PC-3 (cell line): ENCODE results near the gene CCRL2. TPM values are rescaled to one million over a fixed set of nuclear protein-coding genes. Genes with fewer than 3 reads are reported as not detected.
"Not testable (repeated sequence)": the region's sequence is repeated elsewhere in the genome, so short reads cannot be mapped to it uniquely, and the experiment has no call there.

Experiments used
- ATAC-seq: fragments of 200-7000 bp; cut with Tn5 transposase; 2 replicates; pipeline ENCODE4 v1.9.1; 2020; ENCODE audit warnings: mild to moderate bottlenecking, moderate library complexity
- BruUV-seq: library from RNA; stranded (reverse); fragments of 400-500 nt; replicated peaks from 2 replicates; lab custom pipeline; 2021; lab: Mats Ljungman, UMichigan
- CTCF ChIA-PET: fragments of 300-600 bp; sonication (Branson Sonifier 250); formaldehyde crosslinking; loops from one replicate; lab custom pipeline; 2022; ENCODE audit warnings: antibody characterized with exemption; lab: Charles Lee
- POLR2A ChIA-PET: fragments of 300-600 bp; sonication (Branson Sonifier 250); formaldehyde crosslinking; loops from one replicate; lab custom pipeline; 2022; ENCODE audit warnings: antibody characterized with exemption; ENCODE audit not compliant: unreplicated experiment; lab: Charles Lee
- DNase-seq: peaks from one replicate; pipeline ENCODE4 v3.0.0-alpha.2; 2015
- H2AFZ ChIP-seq: fragments of 300-600 bp; sonication (generic); 2 replicates; pipeline ENCODE4 v1.6.0; 2016; ENCODE audit warnings: antibody characterized with exemption, low read length
- H3F3A ChIP-seq: fragments of 300-600 bp; sonication (generic); one replicate; pipeline ENCODE4 v1.6.0; 2017; ENCODE audit warnings: antibody characterized with exemption, low read length, control low read depth, mild to moderate bottlenecking; ENCODE audit not compliant: unreplicated experiment
- H3K27ac ChIP-seq: fragments of 300-600 bp; sonication (generic); 2 replicates; pipeline ENCODE4 v1.5.1; 2016; ENCODE audit warnings: mild to moderate bottlenecking, low read length
- H3K27me3 ChIP-seq: fragments of 300-600 bp; sonication (generic); 2 replicates; pipeline ENCODE4 v1.6.1; 2016; ENCODE audit warnings: low read length, mixed read lengths
- H3K36me3 ChIP-seq: fragments of 300-600 bp; sonication (generic); 2 replicates; pipeline ENCODE4 v1.6.1; 2016; ENCODE audit warnings: low read depth, mixed run types, low read length, mixed read lengths
- H3K4me1 ChIP-seq: fragments of 300-600 bp; sonication (generic); 2 replicates; pipeline ENCODE4 v1.5.1; 2016; ENCODE audit warnings: low read length; ENCODE audit not compliant: insufficient read depth
- H3K4me2 ChIP-seq: fragments of 300-600 bp; sonication (generic); 2 replicates; pipeline ENCODE4 v1.6.0; 2016; ENCODE audit warnings: low read length
- H3K4me3 ChIP-seq: fragments of 300-600 bp; sonication (generic); 2 replicates; pipeline ENCODE4 v1.5.1; 2016; ENCODE audit warnings: mild to moderate bottlenecking, low read length, mixed read lengths
- H3K79me2 ChIP-seq: fragments of 300-600 bp; sonication (generic); 2 replicates; pipeline ENCODE4 v1.6.1; 2017; ENCODE audit warnings: low read length, mixed read lengths
- H3K9ac ChIP-seq: fragments of 300-600 bp; sonication (generic); 2 replicates; pipeline ENCODE4 v1.6.0; 2016; ENCODE audit warnings: mild to moderate bottlenecking, low read length
- H3K9me2 ChIP-seq: fragments of 300-600 bp; sonication (generic); replicated peaks from 2 replicates; pipeline ENCODE4 v1.6.1; 2016; ENCODE audit warnings: mixed run types, low read length, mixed read lengths
- H3K9me3 ChIP-seq: fragments of 300-600 bp; sonication (generic); 2 replicates; pipeline ENCODE4 v1.6.1; 2016; ENCODE audit warnings: low read length, mixed read lengths
- H4K20me1 ChIP-seq: fragments of 300-600 bp; sonication (generic); 2 replicates; pipeline ENCODE4 v1.6.1; 2016; ENCODE audit warnings: low read length, mixed read lengths
- EZH2 ChIP-seq: fragments of 300-600 bp; sonication (generic); IDR thresholded peaks from one replicate; pipeline ENCODE4 v1.6.1; 2017; ENCODE audit warnings: antibody characterized with exemption, mild to moderate bottlenecking, low read length; ENCODE audit not compliant: unreplicated experiment
- EZH2phosphoT487 ChIP-seq: fragments of 300-600 bp; sonication (generic); IDR thresholded peaks from 2 replicates; pipeline ENCODE4 v1.6.1; 2018; ENCODE audit warnings: mild to moderate bottlenecking, antibody characterized with exemption, low read length, borderline replicate concordance
- intact Hi-C: fragments of 100-400 bp; cut with micrococcal nuclease; formaldehyde crosslinking; loops from 2 replicates; pipeline ENCODE4 v1.9.0; 2023
- total RNA-seq: library from RNA; depleted of rRNA; stranded (reverse); fragments of >200 nt; gene quantifications from 2 replicates; pipeline ENCODE4 v1.2.3, GENCODE V29; 2014
- TF ChIP-seq, protein P1 (sequence below): fragments of 300-600 bp; sonication (generic); conservative IDR thresholded peaks from 2 replicates; pipeline ENCODE4 v1.5.1; 2017; ENCODE audit warnings: antibody characterized with exemption, low read depth, mild to moderate bottlenecking, low read length

Gene CCRL2
- total RNA-seq, 1 experiment from 2014 or later = 5.5 TPM

DNA sequence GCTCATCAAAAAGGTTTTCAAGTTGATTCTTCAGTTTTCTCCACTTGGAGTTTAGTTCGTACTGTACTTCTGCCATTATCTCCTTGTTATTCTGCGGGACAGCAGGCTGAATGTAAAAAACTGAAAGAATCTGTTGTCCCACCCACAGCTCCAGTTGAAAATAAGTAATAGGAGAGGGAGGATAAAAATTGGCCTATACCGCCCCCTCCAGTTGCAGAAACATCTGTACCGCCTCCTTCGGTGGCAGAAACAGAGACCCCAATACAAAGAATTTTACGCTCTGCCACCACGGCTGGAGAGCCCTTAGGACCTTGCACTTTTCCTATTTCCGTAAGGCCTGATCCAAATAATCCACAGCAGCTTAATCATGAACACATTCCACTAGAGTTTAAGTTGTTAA, 20.3 kb downstream of the CCRL2 start:
- H3K36me3 ChIP-seq, BruUV-seq, DNase-seq, H3K4me2 ChIP-seq, POLR2A ChIA-PET, H3K9me3 ChIP-seq, ATAC-seq, H3K79me2 ChIP-seq, H3K27me3 ChIP-seq, H3K9ac ChIP-seq, H3K4me3 ChIP-seq, H2AFZ ChIP-seq, H3K27ac ChIP-seq, H4K20me1 ChIP-seq, H3K9me2 ChIP-seq, H3F3A ChIP-seq: not testable (repeated sequence)
- TF ChIP-seq, protein P1, sequence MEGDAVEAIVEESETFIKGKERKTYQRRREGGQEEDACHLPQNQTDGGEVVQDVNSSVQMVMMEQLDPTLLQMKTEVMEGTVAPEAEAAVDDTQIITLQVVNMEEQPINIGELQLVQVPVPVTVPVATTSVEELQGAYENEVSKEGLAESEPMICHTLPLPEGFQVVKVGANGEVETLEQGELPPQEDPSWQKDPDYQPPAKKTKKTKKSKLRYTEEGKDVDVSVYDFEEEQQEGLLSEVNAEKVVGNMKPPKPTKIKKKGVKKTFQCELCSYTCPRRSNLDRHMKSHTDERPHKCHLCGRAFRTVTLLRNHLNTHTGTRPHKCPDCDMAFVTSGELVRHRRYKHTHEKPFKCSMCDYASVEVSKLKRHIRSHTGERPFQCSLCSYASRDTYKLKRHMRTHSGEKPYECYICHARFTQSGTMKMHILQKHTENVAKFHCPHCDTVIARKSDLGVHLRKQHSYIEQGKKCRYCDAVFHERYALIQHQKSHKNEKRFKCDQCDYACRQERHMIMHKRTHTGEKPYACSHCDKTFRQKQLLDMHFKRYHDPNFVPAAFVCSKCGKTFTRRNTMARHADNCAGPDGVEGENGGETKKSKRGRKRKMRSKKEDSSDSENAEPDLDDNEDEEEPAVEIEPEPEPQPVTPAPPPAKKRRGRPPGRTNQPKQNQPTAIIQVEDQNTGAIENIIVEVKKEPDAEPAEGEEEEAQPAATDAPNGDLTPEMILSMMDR = peak; percentile 30; the same call in 1 of the 2 replicates
- H3K4me1 ChIP-seq = peaks cover 55% of the 10 kb centered on the region
- intact Hi-C loops = loop anchor here (5.0 kb wide), 1 partner anchor 210 kb away; no protein-coding TSS in a partner anchor
- CTCF ChIA-PET = interaction anchor here (0.6 kb wide), 1 partner anchor 49 kb away, joined by 3 read pairs; no protein-coding TSS in a partner anchor

DNA sequence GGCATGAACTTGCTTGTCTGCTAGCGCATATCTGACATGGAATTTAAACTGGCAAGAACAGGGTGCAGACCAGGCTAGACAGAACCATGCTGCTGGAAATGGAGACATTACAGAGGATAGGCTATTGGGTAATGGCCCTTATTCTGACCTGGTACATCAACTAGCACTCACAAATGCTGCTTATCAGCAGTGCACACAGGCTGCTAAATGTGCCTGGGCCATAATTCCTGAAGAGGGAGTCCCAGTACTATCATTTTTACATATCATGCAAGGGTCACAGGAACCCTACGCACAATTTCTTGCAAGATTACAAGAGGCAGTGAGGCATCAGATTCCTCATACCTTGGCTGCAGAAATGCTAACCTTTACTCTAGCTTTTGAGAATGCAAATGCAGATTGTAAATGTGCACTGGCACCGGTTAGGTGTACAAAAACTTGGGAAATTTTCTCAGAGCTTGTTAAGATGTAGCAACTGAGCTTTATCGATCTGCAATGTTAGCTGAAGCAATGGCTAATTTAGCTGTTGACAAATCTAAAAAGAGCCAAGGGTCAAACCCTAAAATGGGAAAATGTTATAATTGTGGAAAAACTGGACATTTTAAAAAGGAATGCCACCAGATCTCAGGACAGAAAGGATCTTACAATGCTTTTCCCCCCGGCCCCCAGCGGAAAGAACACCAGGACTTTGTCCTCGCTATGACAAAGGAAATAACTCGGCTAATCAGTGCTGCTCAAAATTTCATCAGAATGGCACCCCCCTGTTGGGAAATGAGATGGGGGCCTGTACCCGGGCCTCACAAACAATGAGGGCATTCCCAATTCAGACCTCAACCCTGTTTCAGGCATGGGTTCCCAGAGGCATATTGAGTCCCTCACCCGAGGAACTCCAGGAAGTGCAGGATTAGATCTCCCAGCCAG, 21.1 kb downstream of the CCRL2 start:
- POLR2A ChIA-PET = no interaction called here
- CTCF ChIA-PET = no interaction called here
- H4K20me1 ChIP-seq = no peaks in the 10 kb centered on the region
- H3K4me1 ChIP-seq = peaks cover 49% of the 10 kb centered on the region
- H3F3A ChIP-seq = no peaks in the 10 kb centered on the region
- ATAC-seq = peak; percentile 35
- H3K4me3 ChIP-seq = no peak overlapping the region
- no peaks in the 10 kb centered on the region for H3K79me2 ChIP-seq
- intact Hi-C loops = loop anchor here (2.0 to 5.0 kb wide), 4 partner anchors 47 to 211 kb away; no protein-coding TSS in a partner anchor
- DNase-seq = peak; percentile 60
- H3K9me3 ChIP-seq = 0 out of 2 replicates have a peak, but pooled peaks cover 6% of the 10 kb centered on the region
- H3K9me2 ChIP-seq = no peaks in the 10 kb centered on the region
- no peaks in the 10 kb centered on the region for H3K36me3 ChIP-seq
- no peak overlapping the region for H3K27ac ChIP-seq
- H3K9ac ChIP-seq = no peak overlapping the region
- 0 out of 2 replicates have a peak overlapping the region, but pooled peaks have one; percentile 1 for H3K4me2 ChIP-seq
- no peak for TF ChIP-seq EZH2phosphoT487
- TF ChIP-seq EZH2 = no peak
- TF ChIP-seq, protein P1 = no peak
- no TSS peak for BruUV-seq
- no peak overlapping the region for H2AFZ ChIP-seq
- no peaks in the 10 kb centered on the region for H3K27me3 ChIP-seq
